Measurements from ENCODE around the gene KIAA0232. TPM values are rescaled to one million over a fixed set of nuclear protein-coding genes. Genes with fewer than 3 reads are reported as not detected.
"Not testable (repeated sequence)": the region's sequence is repeated elsewhere in the genome, so short reads cannot be mapped to it uniquely, and the experiment has no call there.

The KIAA0232 gene
- total and polyA plus RNA-seq, 9 donors: 8.7 to 41.4 (median 38.5) TPM

GRCh38 chr4:6889736-6890324 lies 107.3 kb downstream of the KIAA0232 start:
- TF ChIP-seq POLR2A (IDR thresholded peaks at IDR 0.05): no peak
- no peak for TF ChIP-seq EP300 (IDR thresholded peaks at IDR 0.05)
- no peak for TF ChIP-seq CTCF (IDR thresholded peaks at IDR 0.05)
- intact Hi-C loops (cut with DNase I): loop anchor here in 1 of 4 donors (2.0 kb wide), 1 partner anchor 61 kb away; no protein-coding TSS in a partner anchor

GRCh38 chr4:6890358-6890757 lies 107.8 kb downstream of the KIAA0232 start:
- no peaks in the 10 kb centered on the region for H3K36me3 ChIP-seq
- no peaks in the 10 kb centered on the region for H3K4me1 ChIP-seq (ENCODE audit: insufficient read depth)
- intact Hi-C loops (cut with DNase I): no loop called here
- H3K9me3 ChIP-seq: no peaks in the 10 kb centered on the region
- DNase-seq: no peak
- no peaks in the 10 kb centered on the region for H3K27me3 ChIP-seq
- TF ChIP-seq EP300 (IDR thresholded peaks at IDR 0.05): no peak
- TF ChIP-seq POLR2A (IDR thresholded peaks at IDR 0.05): no peak
- no peak for TF ChIP-seq CTCF (IDR thresholded peaks at IDR 0.05)
- no peak overlapping the region for H3K27ac ChIP-seq
- H3K4me3 ChIP-seq: no peak overlapping the region
- WGBS, 3 donors: 92 to 96% (median 95%) methylated on average over 3 of the region's 3 CpGs

More at GRCh38 chr4:6889736-6890324, 107.3 kb downstream of the KIAA0232 start:
- Histone ChIP-seq H3K9me3 (no peaks in the 10 kb centered on the region), H3K4me3 (no peak overlapping the region), H3K27me3 (no peaks in the 10 kb centered on the region), H3K36me3 (no peaks in the 10 kb centered on the region), H3K27ac (no peak overlapping the region), H3K4me1 (ENCODE audit: insufficient read depth) (no peaks in the 10 kb centered on the region)
- 90 to 93% (median 91%) methylated on average over 15 of the region's 15 CpGs for WGBS, 3 donors
- DNase-seq: peak in 1 of 5 donors; percentile 13

- H3K9me3 ChIP-seq; H3K27ac ChIP-seq; H3K27me3 ChIP-seq; DNase-seq; intact Hi-C loops (cut with DNase I); H3K4me1 ChIP-seq (ENCODE audit: insufficient read depth); H3K36me3 ChIP-seq; H3K4me3 ChIP-seq: not testable (repeated sequence)
- WGBS, 3 donors: 94 to 98% (median 95%) methylated on average over 9 of the region's 9 CpGs
These were observed 108.4 kb downstream of the KIAA0232 start for GRCh38 chr4:6890971-6891370.

- DNase-seq: no peak
- 87 to 90% (median 87%) methylated on average over 10 of the region's 10 CpGs for WGBS, 3 donors
- Histone ChIP-seq H3K4me3 (no peak overlapping the region), H3K9me3 (no peaks in the 10 kb centered on the region), H3K36me3 (no peaks in the 10 kb centered on the region), H3K27me3 (no peaks in the 10 kb centered on the region), H3K27ac (no peak overlapping the region), H3K4me1 (ENCODE audit: insufficient read depth) (no peaks in the 10 kb centered on the region)
- intact Hi-C loops (cut with DNase I): no loop called here
- TF ChIP-seq EP300 (IDR thresholded peaks at IDR 0.05): no peak
- TF ChIP-seq CTCF (IDR thresholded peaks at IDR 0.05): no peak
- no peak for TF ChIP-seq POLR2A (IDR thresholded peaks at IDR 0.05)
These were observed 109.1 kb downstream of the KIAA0232 start for GRCh38 chr4:6891436-6892170.
